CD4-positive, alpha-beta T cell treated with Interleukin-12 subunit alpha and Interleukin-12 subunit beta, for 1 hour (primary cell): ENCODE measurements around the gene TSSK2.
A peak's percentile ranks its signal among the peaks of the same experiment; 100 is the strongest.

Experiments used
- DNase-seq: peaks from one replicate; pipeline ENCODE4 v3.0.0-alpha.2; 2020

The TSSK2 gene

GRCh38 chr22:19172213-19173046, 41.3 kb downstream of the TSSK2 start:
- no peak for DNase-seq

GRCh38 chr22:19173047-19174035, 42.2 kb downstream of the TSSK2 start:
- DNase-seq = no peak

GRCh38 chr22:19174106-19175025, 43.3 kb downstream of the TSSK2 start:
- no peak for DNase-seq

- no peak for DNase-seq
Measured at GRCh38 chr22:19175026-19175601, 44.0 kb downstream of the TSSK2 start.

- DNase-seq = no peak
Measured at GRCh38 chr22:19175602-19176174, 44.6 kb downstream of the TSSK2 start.

GRCh38 chr22:19176175-19176643, 45.1 kb downstream of the TSSK2 start:
- DNase-seq = no peak

- DNase-seq = no peak
Measured at GRCh38 chr22:19176732-19177131, 45.6 kb downstream of the TSSK2 start.

- no peak for DNase-seq
Measured at GRCh38 chr22:19177164-19178064, 46.3 kb downstream of the TSSK2 start.

- peak; percentile 63 for DNase-seq
Measured at GRCh38 chr22:19178065-19178656, 47.1 kb downstream of the TSSK2 start.

GRCh38 chr22:19178657-19179496, 47.8 kb downstream of the TSSK2 start, which contains the start of gene SLC25A1:
SLC25A1 (minus strand) TSS chr22:19178736; CDS start chr22:19178673, 63 bp downstream.
- DNase-seq = peak; percentile 88

GRCh38 chr22:19179497-19180048, 48.5 kb downstream of the TSSK2 start:
- peak; percentile 57 for DNase-seq

GRCh38 chr22:19180234-19180633, 49.1 kb downstream of the TSSK2 start:
- DNase-seq = no peak

- DNase-seq = no peak
Measured at GRCh38 chr22:19180740-19181410, 49.8 kb downstream of the TSSK2 start.

- DNase-seq = no peak
Measured at GRCh38 chr22:19181786-19182471, 50.8 kb downstream of the TSSK2 start.
